Panc1 (cell line): ENCODE measurements around the gene FBXW11. TPM values are rescaled to one million over a fixed set of nuclear protein-coding genes. Genes with fewer than 3 reads are reported as not detected.

Experiments
- ATAC-seq: fragments of 200-7000 bp; cut with Tn5 transposase; 2 replicates; pipeline ENCODE4 v1.9.1; 2020; ENCODE audit warnings: mild to moderate bottlenecking, moderate library complexity
- BruUV-seq: library from RNA; stranded (reverse); fragments of 400-500 nt; replicated peaks from 2 replicates; lab custom pipeline; 2021; lab: Mats Ljungman, UMichigan
- CTCF ChIA-PET: fragments of 300-600 bp; sonication (Branson Sonifier 250); formaldehyde crosslinking; loops from one replicate; lab custom pipeline; 2022; ENCODE audit warnings: antibody characterized with exemption; lab: Charles Lee
- POLR2A ChIA-PET: fragments of 300-600 bp; sonication (Branson Sonifier 250); formaldehyde crosslinking; loops from one replicate; lab custom pipeline; 2022; ENCODE audit warnings: antibody characterized with exemption; lab: Charles Lee
- DNase-seq: peaks from one replicate; pipeline ENCODE4 v3.0.0-alpha.2; 2010; ENCODE audit warnings: low read depth, low spot score
- H3K27ac ChIP-seq: 2 replicates; pipeline ENCODE4 v1.5.1; 2011; ENCODE audit warnings: mild to moderate bottlenecking, low read length, inconsistent platforms
- H3K27me3 ChIP-seq: fragments of 200-500 bp; sonication (Bioruptor generic); 2 replicates; pipeline ENCODE4 v1.6.0; 2014; ENCODE audit warnings: low read length, inconsistent platforms; ENCODE audit not compliant: control insufficient read depth, insufficient read depth
- H3K36me3 ChIP-seq: fragments of 200-500 bp; sonication (Bioruptor generic); 2 replicates; pipeline ENCODE4 v1.5.1; 2014; ENCODE audit warnings: inconsistent platforms, mild to moderate bottlenecking, low read length, moderate library complexity; ENCODE audit not compliant: control insufficient read depth, insufficient read depth
- H3K4me1 ChIP-seq: 2 replicates; pipeline ENCODE4 v1.5.1; 2011; ENCODE audit warnings: inconsistent platforms, mild to moderate bottlenecking, low read length, moderate library complexity; ENCODE audit not compliant: control insufficient read depth, insufficient read depth
- H3K4me3 ChIP-seq, 2 experiments: 2 replicates each; pipeline ENCODE4 v1.5.1; 2011 to 2012; ENCODE audit warnings: low read depth in 2 of 2, low read length in 2 of 2, mild to moderate bottlenecking in 2 of 2, inconsistent platforms in 1 of 2, moderate library complexity in 1 of 2
- H3K9me3 ChIP-seq: fragments of 200-500 bp; sonication (Bioruptor generic); 2 replicates; pipeline ENCODE4 v1.5.1; 2014; ENCODE audit warnings: low read depth, mild to moderate bottlenecking, inconsistent platforms, low read length, moderate library complexity; ENCODE audit not compliant: control insufficient read depth, insufficient read depth
- CTCF ChIP-seq: fragments of 450-650 bp; IDR thresholded peaks from 2 replicates; pipeline ENCODE4 v1.5.1; 2017; ENCODE audit warnings: mild to moderate bottlenecking
- POLR2AphosphoS5 ChIP-seq: IDR thresholded peaks from 2 replicates; pipeline ENCODE4 v1.6.1; 2012; ENCODE audit warnings: mild to moderate bottlenecking, low read depth, low read length, moderate library complexity
- SIN3A ChIP-seq: IDR thresholded peaks from 2 replicates; pipeline ENCODE4 v1.6.1; 2012; ENCODE audit warnings: low read depth, mild to moderate bottlenecking, low read length, moderate library complexity, borderline replicate concordance; ENCODE audit not compliant: insufficient read depth
- TCF7L2 ChIP-seq: IDR thresholded peaks from 2 replicates; pipeline ENCODE4 v1.6.1; 2011; ENCODE audit warnings: mild to moderate bottlenecking, low read depth, low read length, inconsistent platforms
- in situ Hi-C: cut with HindIII; loops from 2 replicates; pipeline ENCODE4 v1.10.0; 2016; ENCODE audit warnings: low sequenced_read_pairs, low pct_unique_long_range_greater_than_20kb
- intact Hi-C: fragments of 100-400 bp; cut with micrococcal nuclease; formaldehyde crosslinking; loops from one replicate; pipeline ENCODE4 v1.10.0; 2022; ENCODE audit not compliant: unreplicated experiment
- total RNA-seq: library from RNA; stranded (reverse); gene quantifications from one replicate; pipeline ENCODE4 v1.2.1, GENCODE V29; 2021; ENCODE audit not compliant: unreplicated experiment
- TF ChIP-seq, protein P1 (sequence below), 2 experiments: IDR thresholded peaks; 2 replicates each; pipeline ENCODE4 v1.6.1; 2011 to 2012; ENCODE audit warnings: low read depth in 2 of 2, control low read depth in 1 of 2, low read length in 1 of 2, mild to moderate bottlenecking in 1 of 2, moderate library complexity in 1 of 2; ENCODE audit not compliant: insufficient read depth in 1 of 2

The FBXW11 gene
- total RNA-seq, 1 experiment from 2014 or later = 111 TPM

GRCh38 chr5:171847026-171847425, 159.4 kb downstream of the FBXW11 start:
- Histone ChIP-seq H3K4me1 (no peaks in the 10 kb centered on the region), H3K27me3 (no peaks in the 10 kb centered on the region), H3K4me3 (no peak overlapping the region), H3K27ac (no peak overlapping the region), H3K9me3 (no peaks in the 10 kb centered on the region), H3K36me3 (no peaks in the 10 kb centered on the region)
- in situ Hi-C loops (no loop called here), intact Hi-C loops (no loop called here)
- DNase-seq (no peak), ATAC-seq (no peak)
- TF ChIP-seq POLR2AphosphoS5 = no peak
- no peak for TF ChIP-seq CTCF
- TF ChIP-seq TCF7L2 = no peak
- ChIA-PET POLR2A (no interaction called here), CTCF (interaction anchor here (0.6 kb wide), 1 partner anchor 108 kb away, joined by 3 read pairs; no protein-coding TSS in a partner anchor)
- BruUV-seq = no TSS peak

- no peak for TF ChIP-seq POLR2AphosphoS5
- TF ChIP-seq SIN3A = no peak
- TF ChIP-seq TCF7L2 = no peak
- TF ChIP-seq CTCF = no peak; the same call in 1 of the 2 replicates
- TF ChIP-seq, protein P1, sequence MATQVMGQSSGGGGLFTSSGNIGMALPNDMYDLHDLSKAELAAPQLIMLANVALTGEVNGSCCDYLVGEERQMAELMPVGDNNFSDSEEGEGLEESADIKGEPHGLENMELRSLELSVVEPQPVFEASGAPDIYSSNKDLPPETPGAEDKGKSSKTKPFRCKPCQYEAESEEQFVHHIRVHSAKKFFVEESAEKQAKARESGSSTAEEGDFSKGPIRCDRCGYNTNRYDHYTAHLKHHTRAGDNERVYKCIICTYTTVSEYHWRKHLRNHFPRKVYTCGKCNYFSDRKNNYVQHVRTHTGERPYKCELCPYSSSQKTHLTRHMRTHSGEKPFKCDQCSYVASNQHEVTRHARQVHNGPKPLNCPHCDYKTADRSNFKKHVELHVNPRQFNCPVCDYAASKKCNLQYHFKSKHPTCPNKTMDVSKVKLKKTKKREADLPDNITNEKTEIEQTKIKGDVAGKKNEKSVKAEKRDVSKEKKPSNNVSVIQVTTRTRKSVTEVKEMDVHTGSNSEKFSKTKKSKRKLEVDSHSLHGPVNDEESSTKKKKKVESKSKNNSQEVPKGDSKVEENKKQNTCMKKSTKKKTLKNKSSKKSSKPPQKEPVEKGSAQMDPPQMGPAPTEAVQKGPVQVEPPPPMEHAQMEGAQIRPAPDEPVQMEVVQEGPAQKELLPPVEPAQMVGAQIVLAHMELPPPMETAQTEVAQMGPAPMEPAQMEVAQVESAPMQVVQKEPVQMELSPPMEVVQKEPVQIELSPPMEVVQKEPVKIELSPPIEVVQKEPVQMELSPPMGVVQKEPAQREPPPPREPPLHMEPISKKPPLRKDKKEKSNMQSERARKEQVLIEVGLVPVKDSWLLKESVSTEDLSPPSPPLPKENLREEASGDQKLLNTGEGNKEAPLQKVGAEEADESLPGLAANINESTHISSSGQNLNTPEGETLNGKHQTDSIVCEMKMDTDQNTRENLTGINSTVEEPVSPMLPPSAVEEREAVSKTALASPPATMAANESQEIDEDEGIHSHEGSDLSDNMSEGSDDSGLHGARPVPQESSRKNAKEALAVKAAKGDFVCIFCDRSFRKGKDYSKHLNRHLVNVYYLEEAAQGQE (IDR thresholded peaks at IDR 0.05; ENCODE audit: insufficient read depth in 1 of 2, low read depth in 2 of 2, low read length in 1 of 2) = no peak
- H3K9me3 ChIP-seq = no peaks in the 10 kb centered on the region
- BruUV-seq = no TSS peak
- intact Hi-C loops = no loop called here
- ChIA-PET CTCF (interaction anchor here (0.6 kb wide), 1 partner anchor 109 kb away, joined by 3 read pairs; no protein-coding TSS in a partner anchor), POLR2A (no interaction called here)
- DNase-seq (no peak), ATAC-seq (no peak)
- no peak overlapping the region for H3K27ac ChIP-seq
- no peaks in the 10 kb centered on the region for H3K27me3 ChIP-seq
- in situ Hi-C loops = no loop called here
- H3K4me1 ChIP-seq = no peaks in the 10 kb centered on the region
- no peak overlapping the region for H3K4me3 ChIP-seq
- no peaks in the 10 kb centered on the region for H3K36me3 ChIP-seq
Observed at GRCh38 chr5:171846323-171846722, 160.1 kb downstream of the FBXW11 start.
